Stimulated activated CD4-positive, alpha-beta T cell treated with anti-CD3 and anti-CD28 coated beads, Interleukin-4, amount 100 ng/mL, for 1 hour (primary cell): ENCODE results near the gene OR2A25.
"Not testable (repeated sequence)": the region's sequence is repeated elsewhere in the genome, so short reads cannot be mapped to it uniquely, and the experiment has no call there.

ENCODE experiments used
- DNase-seq: peaks from one replicate; pipeline ENCODE4 v3.0.0-alpha.2; 2020

Gene OR2A25, protein sequence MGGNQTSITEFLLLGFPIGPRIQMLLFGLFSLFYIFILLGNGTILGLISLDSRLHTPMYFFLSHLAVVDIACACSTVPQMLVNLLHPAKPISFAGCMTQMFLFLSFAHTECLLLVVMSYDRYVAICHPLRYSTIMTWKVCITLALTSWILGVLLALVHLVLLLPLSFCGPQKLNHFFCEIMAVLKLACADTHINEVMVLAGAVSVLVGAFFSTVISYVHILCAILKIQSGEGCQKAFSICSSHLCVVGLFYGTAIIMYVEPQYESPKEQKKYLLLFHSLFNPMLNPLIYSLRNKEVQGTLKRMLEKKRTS

DNA sequence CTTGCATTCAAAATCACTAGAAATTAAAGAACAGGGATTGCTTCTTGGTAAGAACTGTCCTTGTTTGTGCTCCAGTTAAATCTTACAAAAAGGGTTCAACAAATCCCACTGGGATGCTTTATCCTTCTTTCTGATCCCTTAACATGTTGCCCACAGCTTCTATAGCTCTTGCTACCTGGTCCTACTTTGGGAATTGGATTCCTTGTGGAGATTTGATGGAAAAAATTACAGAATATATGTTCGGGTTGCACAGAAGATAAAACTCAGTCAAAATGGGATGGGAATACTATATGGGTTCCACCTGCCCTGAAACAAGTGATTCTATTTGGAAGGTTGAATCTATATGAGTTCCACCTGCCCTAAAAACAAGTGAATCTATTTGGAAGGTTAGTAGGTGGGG lies at the start of gene OR2A25:
OR2A25 (plus strand) TSS at position 301 of the 400 bp plus-strand sequence. CDS start 4,409 bp downstream, outside the sequence.
- DNase-seq, result no peak

DNA sequence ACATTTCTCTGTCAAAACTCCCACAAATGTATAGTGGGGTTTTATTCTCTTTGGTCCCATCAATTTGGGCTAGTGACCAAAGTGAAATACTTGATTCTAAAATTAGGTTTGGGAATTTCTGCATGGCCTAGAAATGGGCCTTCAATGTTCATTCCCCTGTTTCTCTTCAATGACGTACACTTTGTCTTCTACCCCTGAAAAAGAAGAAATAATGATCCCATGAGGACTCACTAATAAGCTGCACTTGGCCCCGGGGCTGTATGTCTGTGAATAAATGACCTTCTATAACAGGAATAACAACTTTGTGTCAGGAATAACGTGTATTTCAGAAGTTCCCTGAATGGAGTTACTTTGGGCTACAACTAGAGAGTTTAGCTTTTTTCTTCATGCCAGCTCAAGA lies 49.3 kb upstream of the OR2A25 start:
- DNase-seq, result no peak

DNA sequence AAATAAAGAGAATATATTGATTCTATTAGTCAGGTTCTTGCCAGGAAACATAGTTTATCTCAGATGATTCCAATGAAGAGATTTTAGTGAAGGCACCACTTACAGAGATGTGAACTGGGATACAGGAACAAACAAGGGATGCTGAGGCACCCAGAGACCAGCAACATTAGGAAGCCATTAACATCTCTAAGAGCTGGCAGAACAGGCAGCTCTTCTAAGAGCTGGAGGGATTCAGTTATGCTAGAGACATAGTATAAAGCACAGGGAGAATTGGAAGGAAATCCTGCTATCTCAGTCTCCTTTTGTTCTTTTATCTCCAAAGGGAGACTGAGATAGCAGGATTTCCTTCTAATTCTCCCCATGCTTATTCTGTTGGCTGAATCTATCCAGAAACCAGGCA lies 47.4 kb upstream of the OR2A25 start:
- no peak for DNase-seq

DNA sequence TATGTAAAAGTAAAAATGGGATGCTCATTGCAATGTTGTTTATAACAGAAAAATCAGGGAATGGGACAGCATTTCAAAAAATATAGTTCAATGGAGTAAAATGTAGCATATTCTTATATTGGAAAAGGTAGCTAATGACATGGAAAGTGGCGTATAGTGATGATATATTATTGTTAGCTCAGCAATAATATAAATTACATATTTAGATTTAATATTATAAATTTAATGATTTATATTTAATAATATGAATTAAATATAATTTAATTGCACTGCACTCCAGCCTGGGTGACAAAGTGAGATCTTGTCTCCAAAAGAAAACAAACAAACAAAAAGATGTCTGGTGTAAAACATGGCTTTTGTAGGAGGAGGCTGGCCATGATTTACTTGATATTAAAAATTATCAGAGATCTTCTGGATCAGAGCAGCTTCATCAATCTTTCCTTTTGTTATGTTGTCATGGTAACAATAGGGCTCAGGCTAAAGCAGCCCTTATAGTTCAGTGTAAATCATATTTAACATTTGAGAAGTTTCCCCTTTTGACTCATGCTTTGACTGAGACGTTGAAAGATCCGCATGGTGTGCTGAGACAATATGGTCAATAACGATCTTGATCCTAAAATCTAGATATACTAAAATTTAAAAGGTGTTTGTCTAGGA lies 46.3 kb upstream of the OR2A25 start:
- DNase-seq, result no peak

DNA sequence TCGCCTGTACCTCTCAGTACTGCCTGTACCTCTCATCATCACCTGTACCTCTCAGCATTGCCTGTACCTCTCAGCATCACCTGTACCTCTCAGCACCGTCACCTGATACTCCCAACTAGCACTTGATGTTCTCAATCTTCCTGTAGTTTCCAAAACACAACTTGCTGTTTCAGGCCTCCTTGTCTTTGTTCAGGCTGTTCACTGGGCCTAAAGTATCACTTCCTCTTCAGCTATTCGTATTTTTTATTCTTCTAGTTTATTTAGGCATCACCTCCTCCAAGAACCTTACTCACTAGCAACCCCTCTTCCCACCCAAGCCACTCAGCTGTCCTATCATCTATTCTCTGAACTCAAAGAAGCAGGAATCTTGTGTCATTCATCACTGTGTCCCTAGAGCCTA lies 45.4 kb upstream of the OR2A25 start:
- no peak for DNase-seq

DNA sequence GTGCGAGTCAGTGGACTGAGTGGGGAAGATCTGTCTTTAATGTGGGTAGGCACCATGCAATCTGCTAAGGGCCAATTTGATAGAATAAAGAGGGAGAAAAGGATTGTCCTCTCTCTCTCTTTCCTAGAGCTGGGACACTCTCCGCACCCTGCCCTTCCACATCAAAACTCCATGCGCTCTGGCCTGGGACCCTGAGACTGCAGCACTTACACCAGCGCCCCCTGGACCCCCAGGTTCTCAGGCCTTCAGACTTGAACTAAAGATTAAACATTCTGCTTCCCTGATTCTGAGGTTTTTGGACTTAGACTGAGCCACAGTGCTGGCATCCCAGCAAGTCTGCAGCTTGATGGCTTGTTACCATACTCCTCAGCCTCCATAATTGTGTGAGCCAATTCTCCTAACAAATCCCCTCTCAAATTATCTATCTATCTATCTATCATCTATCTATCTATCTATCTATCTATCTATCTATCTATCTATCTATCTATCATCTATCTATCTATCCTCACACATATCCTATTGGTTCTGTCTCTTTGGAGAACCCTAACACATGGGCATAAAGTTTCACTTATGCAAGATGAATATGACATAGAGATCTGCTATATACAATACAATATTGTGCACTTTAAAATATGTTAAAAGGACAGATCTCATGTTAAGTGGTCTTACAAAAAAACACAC lies 43.3 kb upstream of the OR2A25 start:
- no peak for DNase-seq

DNA sequence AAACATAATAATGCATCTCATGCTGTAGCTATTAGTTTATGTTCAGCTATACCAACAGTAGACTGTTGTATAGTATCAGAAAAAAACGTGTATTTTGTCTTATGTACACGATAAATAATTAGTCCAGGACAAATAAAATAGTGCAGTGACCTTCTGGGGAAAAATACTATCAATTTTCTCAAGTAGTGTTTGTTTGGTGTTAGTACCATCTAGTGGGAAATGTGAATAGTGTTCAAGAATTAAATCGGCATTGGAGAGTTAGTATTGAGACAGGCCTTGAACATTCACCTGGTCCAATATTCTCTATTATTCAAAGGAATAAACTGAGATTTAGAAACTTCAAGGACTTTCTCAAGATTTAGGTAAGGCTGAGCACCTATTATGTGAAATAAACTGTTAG lies 42.5 kb upstream of the OR2A25 start:
- no peak for DNase-seq

DNA sequence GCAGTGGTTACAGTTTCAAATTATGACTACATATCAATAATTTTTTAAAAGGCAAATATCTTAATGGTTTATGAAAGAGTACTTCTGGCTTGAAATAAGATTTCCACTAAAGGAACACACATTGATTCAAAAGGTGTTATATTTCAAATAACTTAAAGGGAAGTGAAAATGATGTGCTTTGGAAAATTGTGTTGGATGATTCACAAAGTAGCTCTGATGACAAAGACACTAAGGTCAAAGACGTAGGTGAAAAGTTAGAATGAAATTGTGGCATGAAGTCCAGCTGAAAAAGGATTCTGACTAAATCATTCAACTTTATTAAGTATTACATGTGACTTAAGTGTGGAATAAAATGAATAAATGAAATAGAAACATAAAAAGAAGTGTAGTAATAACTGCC lies 41.6 kb upstream of the OR2A25 start:
- DNase-seq, result no peak

DNA sequence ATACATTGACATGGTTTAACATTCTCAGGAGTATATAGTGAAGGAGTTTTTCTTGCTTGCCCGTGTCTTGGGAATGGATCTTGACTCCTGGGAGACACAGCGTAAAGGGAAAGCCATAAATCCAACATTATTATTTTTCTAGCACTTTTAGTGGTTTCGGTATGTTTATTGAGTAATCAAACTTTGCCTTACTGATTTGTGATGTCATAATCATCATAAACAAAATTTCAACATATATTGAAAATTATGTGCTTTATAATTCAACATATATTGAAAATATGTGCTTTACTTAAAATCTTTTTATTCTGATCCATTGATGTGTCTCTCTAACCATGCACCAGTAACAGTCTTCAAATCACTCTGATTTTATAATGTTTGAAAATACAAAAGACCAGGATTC lies 41.1 kb upstream of the OR2A25 start:
- DNase-seq, result no peak

DNA sequence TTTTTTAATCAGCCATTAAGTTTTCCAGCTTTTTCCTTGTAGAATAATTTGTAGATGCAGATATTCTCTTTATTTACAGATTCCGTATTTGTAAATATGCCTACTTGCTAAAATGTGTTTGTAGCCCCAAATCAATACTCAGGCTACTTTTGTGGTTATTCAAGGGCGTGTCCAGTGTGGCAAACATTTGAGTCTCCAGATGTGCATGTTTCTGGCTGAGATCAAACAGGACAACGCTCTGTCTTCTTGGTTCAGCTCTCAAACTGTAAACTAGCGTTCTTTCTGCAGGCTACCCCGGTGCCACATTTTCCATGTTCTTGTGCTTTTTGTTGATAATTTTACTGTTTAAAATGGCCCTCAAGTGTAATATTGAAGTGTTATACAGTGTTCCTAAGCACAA lies 37.1 kb upstream of the OR2A25 start:
- DNase-seq, result no peak

DNA sequence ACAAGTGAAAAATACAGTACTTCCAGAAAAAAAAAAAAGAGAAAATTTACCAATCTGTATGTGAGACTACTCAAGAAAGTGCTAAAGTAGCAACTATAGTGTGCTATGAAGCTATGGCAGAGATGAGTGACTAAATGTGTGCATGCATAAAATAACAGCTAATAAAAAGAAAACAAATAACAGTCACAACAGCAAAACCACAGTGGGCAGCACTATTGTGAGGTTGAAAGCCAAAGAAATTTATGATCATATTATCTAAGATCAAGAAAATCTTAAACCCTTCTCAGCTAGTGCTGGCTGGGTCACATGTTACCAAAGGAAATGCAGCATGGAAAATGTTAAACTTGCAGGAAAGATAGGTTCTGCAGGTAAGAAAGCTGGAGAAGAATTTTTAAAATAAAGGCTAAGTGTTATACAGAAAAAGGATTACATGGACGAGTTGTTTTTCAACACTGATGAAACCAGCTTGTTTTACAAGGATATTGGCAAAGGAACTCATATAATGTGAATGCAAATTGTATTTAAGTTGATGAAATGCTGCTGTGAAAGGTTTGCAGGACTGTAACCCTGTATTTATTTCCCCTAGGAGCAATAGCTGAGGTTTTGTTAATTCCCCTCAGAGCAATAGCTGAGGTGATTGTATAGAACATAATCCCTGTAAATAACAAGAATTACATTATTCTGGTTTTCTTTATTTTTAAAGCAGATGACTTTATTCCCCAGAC lies 36.5 kb upstream of the OR2A25 start:
- no peak for DNase-seq

DNA sequence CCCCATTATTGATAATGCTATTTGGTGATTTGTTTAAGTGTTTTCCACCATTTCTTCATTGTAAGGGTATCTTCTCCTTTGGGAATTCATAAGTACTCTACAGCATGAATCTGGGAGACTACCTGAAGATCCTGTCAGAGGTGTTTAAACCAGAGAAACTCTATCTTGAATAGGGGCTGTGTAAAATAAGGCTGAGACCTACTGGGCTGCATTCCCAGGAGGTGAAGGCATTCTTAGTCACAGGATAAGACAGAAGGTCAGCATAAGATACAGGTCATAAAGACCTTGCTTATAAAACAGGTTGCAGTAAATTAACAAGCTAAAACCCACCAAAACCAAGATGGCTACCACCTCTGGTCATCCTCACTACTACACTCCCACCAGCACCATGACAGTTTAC lies 34.2 kb upstream of the OR2A25 start:
- DNase-seq, result no peak

DNA sequence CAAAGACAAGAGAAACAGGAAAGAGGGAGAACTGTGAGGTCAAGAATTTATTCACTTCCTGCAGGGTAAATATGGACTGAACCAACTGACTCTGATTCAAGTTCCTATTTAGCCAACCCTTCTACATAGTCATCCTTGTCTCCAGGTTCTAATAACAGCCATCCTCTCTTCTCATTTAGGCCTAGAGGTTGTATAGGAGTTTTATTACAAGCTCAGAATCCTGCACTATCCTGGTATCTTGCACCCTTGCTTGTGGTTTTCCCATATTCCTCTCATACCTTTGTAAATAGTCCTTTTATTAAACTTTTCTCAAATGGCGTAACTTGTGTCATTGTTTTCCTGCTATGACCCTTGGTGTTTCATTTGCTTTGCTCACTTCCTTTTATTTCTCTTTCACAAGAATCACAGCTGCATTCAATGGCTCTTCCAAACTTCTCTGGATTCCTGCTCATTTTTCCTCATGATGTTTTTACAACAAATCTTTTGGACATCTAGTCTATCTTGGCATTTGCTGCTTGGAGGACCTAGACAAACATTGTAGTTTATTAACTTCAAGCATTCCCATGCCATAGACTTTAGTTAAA lies 33.2 kb upstream of the OR2A25 start:
- no peak for DNase-seq

DNA sequence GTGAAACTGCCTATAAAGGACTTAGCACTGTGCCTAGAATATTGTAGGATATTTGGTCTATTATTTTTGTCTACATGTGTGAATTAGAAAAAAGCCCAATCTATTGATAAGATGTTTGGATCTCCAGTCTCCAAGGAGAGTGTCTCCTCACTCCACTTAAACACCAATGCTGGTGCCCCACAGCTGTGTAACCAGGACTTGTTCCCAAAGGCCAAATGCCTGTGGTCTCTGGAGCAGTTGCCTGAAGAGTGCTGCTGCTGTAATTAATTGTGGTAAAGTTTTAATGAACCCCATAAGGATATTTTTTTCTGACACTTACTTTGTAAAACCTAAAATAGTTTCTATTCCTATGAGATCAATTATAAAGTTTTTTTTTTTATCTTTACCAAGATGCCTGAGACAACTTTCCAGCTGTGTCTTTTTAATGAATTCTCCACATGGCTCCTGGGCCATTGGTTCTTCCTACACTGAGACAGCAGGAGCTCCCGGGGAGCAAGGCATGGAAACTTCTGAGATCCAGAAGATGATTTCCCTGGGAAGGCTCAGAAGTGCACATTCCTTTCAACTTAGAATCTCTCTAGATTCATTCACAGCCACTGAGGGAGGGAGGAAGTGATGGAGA lies 32.1 kb upstream of the OR2A25 start:
- DNase-seq, result no peak

DNA sequence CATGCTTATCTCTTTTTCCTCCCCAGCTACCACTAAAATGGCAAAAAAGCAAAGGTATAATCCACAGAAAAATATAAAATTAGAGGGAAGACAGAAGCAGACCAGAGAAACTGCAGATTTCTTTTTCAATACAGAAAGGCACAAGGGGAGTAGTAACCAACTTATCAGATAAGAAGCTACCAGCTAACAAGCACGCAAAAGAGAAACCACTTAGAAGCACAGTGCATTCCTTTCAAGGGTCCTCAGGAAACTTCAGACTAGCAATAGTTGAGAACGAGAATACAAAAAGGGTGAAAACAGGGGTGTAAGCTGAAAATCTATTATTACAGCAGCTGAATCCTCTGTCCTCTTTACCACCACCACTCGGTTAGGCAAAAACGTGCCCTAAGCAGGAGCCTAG lies 30.7 kb upstream of the OR2A25 start:
- no peak for DNase-seq

DNA sequence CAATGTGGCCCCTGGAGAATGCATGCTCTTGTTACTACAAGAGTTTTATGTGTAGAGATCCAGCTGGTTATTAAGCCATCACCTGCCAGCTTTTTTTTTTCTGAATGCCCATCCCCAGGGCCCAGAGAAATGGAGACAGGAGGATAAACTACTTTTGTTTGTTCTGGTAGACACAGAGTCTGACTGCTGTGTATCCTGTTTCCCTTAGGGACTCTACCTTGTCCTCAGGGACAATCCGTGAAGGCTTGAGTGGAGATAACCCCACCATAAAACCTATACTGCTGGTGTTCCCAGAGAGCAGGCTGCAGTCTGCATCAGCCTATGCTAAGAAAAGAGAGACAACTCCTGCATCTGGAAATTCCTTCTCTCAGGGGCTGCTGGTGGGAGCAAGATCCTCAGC lies 21.0 kb upstream of the OR2A25 start, which contains the start of gene OR2A5:
OR2A5 (plus strand) TSS at position 301 of the 400 bp plus-strand sequence. CDS start 1,454 bp downstream, outside the sequence.
- DNase-seq, result no peak

DNA sequence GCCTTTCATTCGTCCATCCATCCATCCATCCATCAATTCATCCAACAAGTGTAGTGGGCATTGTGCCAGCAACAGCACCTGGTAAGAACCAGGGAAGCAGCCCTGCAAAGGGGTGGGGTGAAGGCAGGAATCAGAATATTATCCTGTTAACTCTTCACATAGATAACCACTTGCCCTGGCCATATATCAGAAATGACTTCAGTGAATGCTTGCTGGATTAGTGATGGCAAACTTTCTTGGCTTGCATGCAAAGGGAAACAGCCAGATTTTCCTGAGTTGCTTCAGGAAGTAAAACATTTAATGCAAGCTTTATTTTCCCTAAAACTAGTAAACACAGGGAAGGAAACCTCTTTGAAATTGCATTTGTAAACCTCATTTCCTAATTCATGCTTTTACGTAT lies 20.1 kb upstream of the OR2A25 start:
- no peak for DNase-seq

DNA sequence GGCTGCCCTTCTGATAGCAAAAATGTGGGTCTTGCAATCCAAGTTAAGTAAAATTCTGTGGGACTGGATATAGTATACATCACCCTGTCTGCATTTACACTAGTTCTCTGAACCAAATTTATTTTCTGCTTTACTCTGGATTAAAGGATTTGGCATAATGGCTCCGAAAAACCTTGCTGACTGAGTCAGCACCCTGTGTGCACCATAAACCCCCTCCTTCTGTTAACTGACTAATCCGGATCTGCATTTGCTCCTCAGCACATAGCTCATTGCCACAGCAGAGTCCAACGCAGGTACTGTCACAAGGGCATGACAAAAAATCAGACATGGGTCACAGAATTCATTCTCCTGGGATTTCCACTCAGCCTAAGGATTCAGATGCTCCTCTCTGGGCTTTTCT lies 19.5 kb upstream of the OR2A25 start:
- DNase-seq, result no peak

DNA sequence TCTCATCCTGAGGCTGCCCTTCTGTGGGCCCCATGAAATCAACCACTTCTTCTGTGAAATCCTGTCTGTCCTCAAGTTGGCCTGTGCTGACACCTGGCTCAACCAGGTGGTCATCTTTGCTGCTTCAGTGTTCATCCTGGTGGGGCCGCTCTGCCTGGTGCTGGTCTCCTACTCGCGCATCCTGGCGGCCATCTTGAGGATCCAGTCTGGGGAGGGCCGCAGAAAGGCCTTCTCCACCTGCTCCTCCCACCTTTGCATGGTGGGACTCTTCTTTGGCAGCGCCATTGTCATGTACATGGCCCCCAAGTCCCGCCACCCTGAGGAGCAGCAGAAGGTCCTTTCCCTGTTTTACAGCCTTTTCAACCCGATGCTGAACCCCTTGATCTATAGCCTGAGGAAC lies 18.7 kb upstream of the OR2A25 start:
- DNase-seq, result not testable (repeated sequence)

DNA sequence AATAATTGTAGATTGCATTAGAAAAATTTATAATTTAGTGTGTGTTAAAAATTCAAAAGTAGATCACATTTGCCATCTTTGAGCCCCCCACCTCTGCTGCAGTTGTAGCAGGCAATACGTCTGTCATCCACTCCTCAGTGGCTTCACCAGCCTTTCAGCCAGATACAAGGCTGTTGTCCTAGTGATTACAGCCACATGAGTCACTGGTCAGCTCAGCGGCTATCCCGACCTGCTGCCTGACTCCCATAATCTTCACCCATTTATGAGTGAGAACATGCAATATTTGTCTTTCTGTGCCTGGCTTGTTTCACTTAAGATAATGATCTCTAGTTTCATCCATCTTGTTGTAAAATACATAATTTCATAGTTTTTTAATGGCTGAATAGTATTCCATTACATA lies 11.7 kb upstream of the OR2A25 start:
- DNase-seq, result no peak

DNA sequence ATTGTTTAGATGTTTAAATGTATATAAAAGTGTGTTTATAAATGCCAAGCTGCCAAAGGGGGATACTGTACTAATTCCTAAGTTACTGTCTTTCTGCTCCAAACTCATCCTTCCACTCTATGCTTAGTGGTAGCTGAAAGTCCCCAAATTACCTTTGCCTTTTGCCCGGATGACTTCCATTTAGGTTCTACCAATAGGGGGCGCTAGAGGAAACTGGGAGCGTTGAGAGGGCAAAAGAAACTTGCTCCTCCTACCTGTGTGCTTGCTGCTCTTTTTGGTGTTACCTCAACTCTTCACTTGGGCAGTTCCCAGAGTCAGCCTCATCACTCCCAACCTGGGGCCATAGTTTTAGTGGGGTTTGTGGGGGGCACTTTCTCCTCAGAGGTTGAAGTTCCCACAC lies 5.9 kb upstream of the OR2A25 start:
- no peak for DNase-seq

DNA sequence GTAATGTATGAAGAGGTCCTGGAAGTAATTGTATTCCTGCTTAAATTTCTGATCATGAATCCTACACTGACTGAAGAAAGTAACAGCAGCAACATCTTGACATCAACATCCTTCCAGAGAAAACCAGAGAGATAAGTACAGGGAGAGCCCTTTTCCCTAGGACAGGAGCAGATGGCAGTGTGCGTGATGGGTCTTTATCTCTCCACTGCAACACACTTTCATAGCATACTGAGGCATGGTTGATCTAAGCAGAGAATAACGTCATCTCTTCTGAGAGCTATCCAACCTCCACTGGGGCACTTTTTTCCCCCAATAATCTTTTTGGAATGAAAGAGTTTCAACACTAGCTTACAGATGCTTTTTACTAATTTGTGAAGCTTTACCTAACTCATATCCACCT lies 342 bp downstream of the OR2A25 start:
- no peak for DNase-seq

DNA sequence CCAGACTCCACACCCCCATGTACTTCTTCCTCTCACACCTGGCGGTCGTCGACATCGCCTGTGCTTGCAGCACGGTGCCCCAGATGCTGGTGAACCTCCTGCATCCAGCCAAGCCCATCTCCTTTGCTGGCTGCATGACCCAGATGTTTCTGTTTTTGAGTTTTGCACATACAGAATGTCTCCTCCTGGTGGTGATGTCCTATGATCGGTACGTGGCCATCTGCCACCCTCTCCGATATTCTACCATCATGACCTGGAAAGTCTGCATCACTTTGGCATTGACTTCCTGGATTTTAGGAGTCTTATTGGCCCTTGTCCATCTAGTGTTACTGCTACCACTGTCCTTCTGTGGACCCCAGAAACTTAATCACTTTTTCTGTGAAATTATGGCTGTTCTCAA lies 4.8 kb downstream of the OR2A25 start:
- no peak for DNase-seq
